GM21367 (cell line): ENCODE data around the gene DEGS1.

ENCODE experiments used
- ATAC-seq: cut with Tn5 transposase; IDR thresholded peaks from one replicate; pipeline ENCODE4 v1.9.1; 2021; ENCODE audit not compliant: unreplicated experiment

The DEGS1 gene

GRCh38 chr1:224212618-224213061 lies 29.6 kb downstream of the DEGS1 start:
- no peak for ATAC-seq

- ATAC-seq = no peak
Measured at GRCh38 chr1:224213438-224214119, 30.5 kb downstream of the DEGS1 start.

GRCh38 chr1:224216382-224216781 lies 33.3 kb downstream of the DEGS1 start:
- ATAC-seq = no peak

- ATAC-seq = no peak
Measured at GRCh38 chr1:224217655-224218623, 34.9 kb downstream of the DEGS1 start.

GRCh38 chr1:224219011-224219611 lies 36.1 kb downstream of the DEGS1 start:
- ATAC-seq = no peak

- no peak for ATAC-seq
Measured at GRCh38 chr1:224219612-224220059, 36.6 kb downstream of the DEGS1 start.

- ATAC-seq = no peak
Measured at GRCh38 chr1:224223819-224224714, 41.0 kb downstream of the DEGS1 start.

GRCh38 chr1:224226849-224227502 lies 43.9 kb downstream of the DEGS1 start:
- no peak for ATAC-seq

GRCh38 chr1:224234017-224234416 lies 51.0 kb downstream of the DEGS1 start:
- ATAC-seq = no peak

GRCh38 chr1:224235813-224236493 lies 52.9 kb downstream of the DEGS1 start:
- no peak for ATAC-seq

- no peak for ATAC-seq
Measured at GRCh38 chr1:224237119-224237881, 54.3 kb downstream of the DEGS1 start.

GRCh38 chr1:224238212-224238611 lies 55.2 kb downstream of the DEGS1 start:
- no peak for ATAC-seq

GRCh38 chr1:224238756-224239155 lies 55.7 kb downstream of the DEGS1 start:
- no peak for ATAC-seq
